ENCODE results near the gene RFX2.
A peak's percentile ranks its signal among the peaks of the same experiment; 100 is the strongest.

RFX2 gene

DNA sequence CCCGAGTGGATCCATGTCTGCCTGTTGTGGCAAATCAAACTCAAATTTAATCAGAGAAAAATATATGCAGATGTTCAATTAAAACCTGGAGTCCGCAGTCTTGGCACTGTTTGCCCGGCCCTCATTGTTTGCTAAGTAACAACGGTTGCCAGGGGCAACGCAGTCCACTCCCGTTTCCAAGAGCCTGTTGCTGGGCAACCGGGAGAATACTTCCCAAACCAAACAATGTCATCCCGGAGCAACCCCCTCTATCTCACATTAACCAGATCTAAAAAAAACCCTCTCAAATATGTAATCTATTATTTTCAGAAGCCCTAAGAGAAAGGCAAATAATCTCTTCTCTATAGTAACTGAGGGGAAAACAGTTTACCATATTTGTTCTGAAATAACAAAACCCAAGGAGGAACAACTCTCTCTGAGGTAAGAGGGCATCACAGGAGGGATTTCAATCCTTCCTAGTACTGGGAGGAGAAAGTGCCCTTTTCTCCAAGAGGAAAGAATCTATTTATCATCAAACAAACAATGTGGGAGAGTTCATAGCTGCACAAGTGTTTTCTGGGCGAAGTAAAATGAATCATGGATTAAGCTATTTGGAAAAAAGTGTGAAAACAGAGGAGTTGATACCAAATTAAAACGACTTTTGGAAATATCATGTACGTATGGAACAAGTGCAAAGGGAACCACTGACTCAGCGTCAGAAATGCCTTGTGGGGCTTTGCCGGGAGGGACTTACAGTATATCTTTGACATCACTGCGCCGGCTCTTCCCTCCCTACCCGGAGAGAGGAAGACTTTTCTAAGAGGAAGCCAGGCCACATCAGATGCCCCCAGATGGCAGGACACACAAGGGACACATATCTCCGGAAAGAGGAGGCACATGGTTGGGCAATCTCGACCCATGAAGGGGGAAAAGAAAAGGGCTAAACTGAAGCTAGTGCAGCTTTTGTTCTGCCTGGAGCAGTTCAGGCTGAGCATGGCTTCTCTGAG, 43.3 kb downstream of the RFX2 start:
- Mint-ChIP-seq H3K27ac (peak overlapping the region; percentile 55 to 92), H3K27me3 (peaks cover 25 to 27% of the 10 kb centered on the region in 2 donors), H3K4me1 (ENCODE audit: low read depth in 2 of 2) (peaks cover 20 to 21% of the 10 kb centered on the region in 2 donors), H3K36me3 (ENCODE audit: insufficient read depth) (peaks cover 38% of the 10 kb centered on the region), H3K9me3 (peaks cover 6 to 10% of the 10 kb centered on the region in 2 donors), H3K4me3 (no peak overlapping the region)
- DNase-seq, result peak in 1 of 3 experiments; percentile 22
- peak; percentile 9 for ATAC-seq (replicated peaks)

DNA sequence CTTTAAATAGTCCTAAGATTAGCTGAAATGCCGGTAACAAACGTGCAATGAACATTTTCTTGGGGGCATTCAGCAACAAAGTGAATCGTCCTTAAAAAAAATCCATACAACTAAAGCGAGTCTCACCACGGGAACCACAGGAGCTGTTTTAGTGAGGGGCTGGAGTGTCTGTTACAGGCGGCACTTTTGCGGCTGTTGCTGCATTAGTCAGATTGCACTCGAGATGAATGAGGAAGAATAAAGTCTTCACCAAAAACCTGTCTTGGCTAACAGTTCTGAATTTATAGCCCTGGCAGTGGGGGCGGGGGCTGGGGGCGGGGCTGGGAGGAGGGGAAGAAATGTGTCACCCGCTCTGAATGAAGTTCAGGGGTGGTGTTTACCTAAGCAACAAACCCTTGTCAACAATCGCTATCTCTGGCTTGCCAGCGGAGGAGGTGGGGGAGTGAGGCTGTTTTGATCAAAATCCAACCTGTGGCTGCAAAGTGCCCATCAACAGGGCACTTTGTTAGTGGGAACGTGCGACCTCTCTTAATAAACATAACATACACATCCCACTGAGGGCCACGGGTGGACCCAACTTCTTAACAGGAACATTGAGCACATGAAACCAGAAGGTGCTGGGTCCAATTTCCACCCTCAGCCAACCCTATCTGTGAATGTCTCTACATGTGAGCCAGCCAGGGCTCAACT, 44.5 kb downstream of the RFX2 start:
- Mint-ChIP-seq H3K36me3 (ENCODE audit: insufficient read depth) (peaks cover 46% of the 10 kb centered on the region), H3K4me3 (peak overlapping the region in 1 of 2 donors; percentile 26), H3K27me3 (peaks cover 36 to 38% of the 10 kb centered on the region in 2 donors), H3K27ac (peak overlapping the region; percentile 55 to 92), H3K9me3 (peaks cover 6 to 10% of the 10 kb centered on the region in 2 donors), H3K4me1 (ENCODE audit: low read depth in 2 of 2) (peaks cover 20 to 29% of the 10 kb centered on the region in 2 donors)
- peak; percentile 63 for ATAC-seq (replicated peaks)
- DNase-seq, result peak in 2 of 3 experiments; percentile 44

DNA sequence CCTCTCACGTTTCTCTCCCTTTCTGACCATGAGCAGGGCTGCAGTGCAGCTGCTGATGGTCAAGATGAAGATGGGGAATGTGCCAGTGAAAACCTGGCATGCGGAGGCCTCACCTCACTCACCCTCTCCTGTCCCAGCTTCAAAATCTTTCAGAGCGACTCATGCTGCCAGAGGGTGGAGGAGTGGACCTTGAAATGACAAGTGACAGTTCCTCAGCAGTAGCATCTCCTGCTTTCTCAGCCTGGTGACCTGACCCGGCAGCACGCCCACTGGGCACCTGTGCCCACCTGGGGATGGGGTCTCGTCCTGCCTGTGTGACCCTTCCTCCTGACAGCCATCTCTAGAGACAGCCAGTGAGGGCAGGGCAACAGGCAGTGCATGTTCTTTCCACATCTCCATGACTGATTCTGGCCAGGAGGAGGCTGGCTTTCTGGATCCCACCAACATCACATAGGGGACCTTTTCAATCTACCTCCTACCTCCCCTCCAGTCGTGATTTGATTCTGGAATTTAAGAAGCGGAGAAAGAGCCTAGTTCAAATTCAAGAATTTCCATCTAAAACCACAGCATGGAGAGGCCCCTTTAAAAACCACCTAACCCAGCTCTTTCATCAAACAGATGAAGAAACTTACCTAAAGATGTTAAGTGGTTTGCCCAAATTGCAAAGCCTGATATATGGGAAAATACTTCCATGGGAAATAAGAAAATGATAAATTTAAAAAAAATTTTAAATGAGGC, 45.8 kb downstream of the RFX2 start:
- Mint-ChIP-seq H3K27me3 (peaks cover 39 to 42% of the 10 kb centered on the region in 2 donors), H3K4me1 (ENCODE audit: low read depth in 2 of 2) (peaks cover 16 to 39% of the 10 kb centered on the region in 2 donors), H3K9me3 (peaks cover 3 to 6% of the 10 kb centered on the region in 2 donors), H3K4me3 (no peak overlapping the region), H3K36me3 (ENCODE audit: insufficient read depth) (peaks cover 36% of the 10 kb centered on the region), H3K27ac (peak overlapping the region in 1 of 2 donors; percentile 47)
- DNase-seq (no peak), ATAC-seq (replicated peaks) (no peak)

DNA sequence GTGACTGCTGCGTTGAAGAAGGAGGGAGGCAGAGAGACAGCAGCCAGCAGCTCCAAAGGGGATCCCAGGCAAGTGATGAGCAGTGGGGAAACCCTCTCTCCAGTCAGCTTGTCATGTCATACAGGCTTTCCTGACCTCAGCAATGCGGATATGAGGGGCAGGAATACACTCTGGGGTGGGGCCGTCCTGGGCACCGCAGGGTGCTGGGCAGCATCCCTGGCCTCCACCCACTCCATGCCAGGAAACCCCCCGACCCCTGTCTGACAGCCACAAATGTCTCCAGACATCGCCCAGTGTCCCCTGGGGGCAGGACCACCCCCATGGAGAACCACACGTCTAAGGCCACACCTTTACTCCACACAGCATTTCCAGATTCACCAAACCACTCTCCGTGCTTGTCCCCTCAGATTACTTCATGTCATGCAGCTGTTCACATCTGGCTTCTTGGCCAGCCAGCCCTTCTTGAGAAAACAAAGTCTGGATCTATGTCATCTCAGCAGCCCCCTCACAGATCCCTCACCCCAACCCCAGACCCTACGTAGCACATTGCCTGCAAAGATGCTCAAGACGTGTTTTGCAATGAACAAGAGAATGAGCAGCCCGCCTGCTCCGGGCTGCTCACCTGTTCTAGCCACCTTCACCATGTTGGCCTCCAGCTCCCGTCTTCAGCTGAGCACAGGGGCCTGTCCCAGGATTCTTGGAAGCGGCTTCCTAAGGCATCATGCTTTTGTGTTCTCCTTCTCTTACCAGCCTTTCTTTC, 46.5 kb downstream of the RFX2 start:
- H3K4me1 Mint-ChIP-seq (ENCODE audit: low read depth in 2 of 2), result peaks cover 14 to 36% of the 10 kb centered on the region in 2 donors
- no peak for ATAC-seq (replicated peaks)
- no peaks in the 10 kb centered on the region for H3K9me3 Mint-ChIP-seq
- peaks cover 39 to 42% of the 10 kb centered on the region in 2 donors for H3K27me3 Mint-ChIP-seq
- H3K4me3 Mint-ChIP-seq, result no peak overlapping the region
- peaks cover 32% of the 10 kb centered on the region for H3K36me3 Mint-ChIP-seq (ENCODE audit: insufficient read depth)
- DNase-seq, result no peak
- H3K27ac Mint-ChIP-seq, result peak overlapping the region in 1 of 2 donors; percentile 47

DNA sequence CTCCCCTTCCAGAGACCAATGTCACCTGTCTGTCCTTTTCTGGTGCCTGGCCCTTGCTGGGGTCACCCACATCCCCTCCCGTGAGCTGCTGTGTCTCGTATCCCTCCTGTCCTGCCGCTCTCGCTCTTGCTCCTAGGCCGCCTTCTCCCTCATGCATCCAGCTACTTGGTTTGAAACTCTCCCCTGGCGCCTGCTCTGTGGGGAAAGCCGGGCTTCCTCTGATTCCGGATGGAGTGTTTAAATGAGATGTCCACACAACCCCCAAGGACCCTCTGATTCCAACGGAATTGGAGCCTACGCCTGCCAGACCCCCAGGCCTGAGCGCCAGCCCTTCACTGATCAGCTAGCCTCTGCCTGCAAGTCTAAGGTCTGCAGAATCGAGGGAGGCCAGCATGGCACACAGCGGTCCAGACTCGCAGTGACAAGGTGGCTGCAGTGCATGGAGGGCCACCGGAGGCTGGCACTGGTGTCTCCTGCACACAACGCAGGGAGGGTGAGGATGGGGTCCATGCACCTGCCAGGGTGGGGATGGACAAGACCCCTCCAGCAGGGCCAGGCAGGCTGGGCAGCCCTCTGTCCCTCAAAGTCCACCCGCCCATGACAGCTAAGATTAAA, 47.2 kb downstream of the RFX2 start:
- DNase-seq, result no peak
- no peak overlapping the region for H3K4me3 Mint-ChIP-seq
- ATAC-seq (replicated peaks), result no peak
- no peaks in the 10 kb centered on the region for H3K9me3 Mint-ChIP-seq
- peaks cover 39 to 42% of the 10 kb centered on the region in 2 donors for H3K27me3 Mint-ChIP-seq
- peak overlapping the region in 1 of 2 donors; percentile 9 for H3K27ac Mint-ChIP-seq
- peaks cover 32% of the 10 kb centered on the region for H3K36me3 Mint-ChIP-seq (ENCODE audit: insufficient read depth)
- peaks cover 14 to 36% of the 10 kb centered on the region in 2 donors for H3K4me1 Mint-ChIP-seq (ENCODE audit: low read depth in 2 of 2)

DNA sequence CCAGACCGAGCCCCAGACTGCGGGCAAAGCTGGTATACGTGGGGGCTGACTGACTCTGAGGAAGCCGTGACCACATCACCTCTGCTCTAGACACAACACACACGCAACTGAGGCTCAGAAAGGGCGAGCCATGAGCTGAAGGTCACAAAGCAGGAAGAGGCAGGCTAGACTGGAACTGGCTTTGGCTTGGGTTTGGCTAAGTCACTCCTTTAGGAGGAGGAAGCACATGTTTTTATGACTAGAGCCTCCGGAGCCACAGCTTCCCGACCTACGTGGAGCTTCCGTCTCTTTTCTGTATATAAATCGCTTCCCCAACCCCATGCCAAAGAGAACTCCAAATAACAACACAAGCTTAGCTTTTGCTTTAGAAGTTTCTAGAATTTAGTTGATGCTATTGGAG, 48.0 kb downstream of the RFX2 start:
- peaks cover 39 to 42% of the 10 kb centered on the region in 2 donors for H3K27me3 Mint-ChIP-seq
- H3K27ac Mint-ChIP-seq, result peak overlapping the region in 1 of 2 donors; percentile 91
- peaks cover 32% of the 10 kb centered on the region for H3K36me3 Mint-ChIP-seq (ENCODE audit: insufficient read depth)
- peak; percentile 54 for ATAC-seq (replicated peaks)
- H3K9me3 Mint-ChIP-seq, result no peaks in the 10 kb centered on the region
- DNase-seq, result peak in 2 of 3 experiments; percentile 21 to 27
- H3K4me3 Mint-ChIP-seq, result peak overlapping the region in 1 of 2 donors; percentile 44
- peaks cover 14 to 42% of the 10 kb centered on the region in 2 donors for H3K4me1 Mint-ChIP-seq (ENCODE audit: low read depth in 2 of 2)

DNA sequence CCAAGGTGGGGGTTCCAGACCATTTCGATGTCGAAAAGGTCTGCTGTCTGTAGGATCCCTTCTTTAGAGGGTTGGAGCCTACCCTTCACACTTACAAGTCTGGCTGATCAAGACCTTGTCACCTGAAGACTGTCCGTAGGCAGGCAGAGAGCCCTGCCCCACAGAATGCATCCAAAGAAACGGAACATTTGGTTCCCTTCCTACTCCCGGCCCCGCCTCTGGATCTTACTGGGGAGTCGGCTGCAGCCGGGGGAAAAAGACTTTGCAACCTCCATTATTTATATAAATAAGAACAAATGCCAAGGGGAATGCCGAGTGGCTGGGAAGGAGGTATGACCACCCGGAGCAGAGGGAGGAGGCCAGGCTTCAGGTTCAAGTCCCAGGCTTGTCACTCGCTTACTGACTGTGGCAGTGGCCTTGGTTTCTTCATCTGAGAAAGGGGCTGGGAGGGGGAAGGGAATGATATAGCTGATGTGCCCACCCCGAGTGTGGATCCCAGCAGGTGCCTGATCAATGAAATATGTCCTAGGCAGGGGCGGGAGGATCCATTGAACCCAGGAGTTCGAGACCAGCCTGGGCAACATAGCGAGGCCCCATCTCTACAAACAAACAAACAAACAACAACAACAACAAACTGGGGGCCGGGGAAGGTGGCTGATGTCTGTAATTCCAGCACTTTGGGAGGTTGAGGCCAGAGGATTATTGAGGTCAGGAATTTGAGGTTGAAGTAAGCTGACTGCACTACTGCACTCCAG, 48.7 kb downstream of the RFX2 start:
- H3K27ac Mint-ChIP-seq, result peak overlapping the region; percentile 79 to 91
- peaks cover 9 to 42% of the 10 kb centered on the region in 2 donors for H3K4me1 Mint-ChIP-seq (ENCODE audit: low read depth in 2 of 2)
- H3K9me3 Mint-ChIP-seq, result no peaks in the 10 kb centered on the region
- H3K27me3 Mint-ChIP-seq, result peaks cover 39 to 42% of the 10 kb centered on the region in 2 donors
- peaks cover 32% of the 10 kb centered on the region for H3K36me3 Mint-ChIP-seq (ENCODE audit: insufficient read depth)
- H3K4me3 Mint-ChIP-seq, result peak overlapping the region in 1 of 2 donors; percentile 77
- no peak for ATAC-seq (replicated peaks)
- no peak for DNase-seq

DNA sequence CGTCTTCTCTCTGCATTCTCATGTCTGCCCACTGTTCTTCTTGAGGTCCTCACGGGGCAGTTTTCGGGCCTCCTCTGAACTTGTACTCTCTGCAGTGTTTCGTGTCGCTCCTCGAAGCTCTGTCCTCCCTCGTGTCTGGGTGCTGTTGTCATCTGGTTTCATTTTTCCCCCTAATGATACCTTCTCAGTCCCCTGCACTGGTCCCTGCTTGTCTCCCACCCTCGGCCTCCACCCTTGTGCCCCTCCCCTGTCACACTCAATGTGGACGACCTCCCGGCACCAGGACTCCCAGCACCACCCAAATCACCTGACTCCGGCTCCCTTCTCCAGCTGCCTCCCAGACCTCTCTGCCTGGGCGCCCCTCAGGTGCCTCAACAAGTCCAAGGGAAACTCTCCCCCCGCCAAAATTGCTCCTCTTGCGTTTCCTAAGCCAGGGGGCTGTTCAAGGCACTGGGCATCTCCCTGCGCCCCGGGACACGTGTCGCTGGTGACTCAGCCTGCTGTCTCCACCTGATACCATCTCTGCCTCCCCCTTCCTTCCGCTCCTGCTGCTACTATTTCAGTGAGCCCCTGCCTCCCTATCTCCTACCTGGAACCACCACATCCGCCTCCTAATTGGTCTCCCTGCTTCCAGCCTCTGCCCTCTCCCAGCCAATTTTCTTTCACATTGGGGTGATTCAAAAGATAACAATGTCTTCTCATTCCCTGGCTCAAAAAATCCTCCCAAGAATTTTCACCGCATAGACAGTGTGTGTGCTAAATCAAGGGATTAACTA, 49.5 kb downstream of the RFX2 start:
- Mint-ChIP-seq H3K36me3 (ENCODE audit: insufficient read depth) (peaks cover 32% of the 10 kb centered on the region), H3K27ac (peak overlapping the region in 1 of 2 donors; percentile 91), H3K4me3 (peak overlapping the region in 1 of 2 donors; percentile 77), H3K9me3 (no peaks in the 10 kb centered on the region), H3K27me3 (peaks cover 39 to 42% of the 10 kb centered on the region in 2 donors), H3K4me1 (ENCODE audit: low read depth in 2 of 2) (peaks cover 3 to 37% of the 10 kb centered on the region in 2 donors)
- peak; percentile 63 for ATAC-seq (replicated peaks)
- peak in 2 of 3 experiments; percentile 32 to 36 for DNase-seq

DNA sequence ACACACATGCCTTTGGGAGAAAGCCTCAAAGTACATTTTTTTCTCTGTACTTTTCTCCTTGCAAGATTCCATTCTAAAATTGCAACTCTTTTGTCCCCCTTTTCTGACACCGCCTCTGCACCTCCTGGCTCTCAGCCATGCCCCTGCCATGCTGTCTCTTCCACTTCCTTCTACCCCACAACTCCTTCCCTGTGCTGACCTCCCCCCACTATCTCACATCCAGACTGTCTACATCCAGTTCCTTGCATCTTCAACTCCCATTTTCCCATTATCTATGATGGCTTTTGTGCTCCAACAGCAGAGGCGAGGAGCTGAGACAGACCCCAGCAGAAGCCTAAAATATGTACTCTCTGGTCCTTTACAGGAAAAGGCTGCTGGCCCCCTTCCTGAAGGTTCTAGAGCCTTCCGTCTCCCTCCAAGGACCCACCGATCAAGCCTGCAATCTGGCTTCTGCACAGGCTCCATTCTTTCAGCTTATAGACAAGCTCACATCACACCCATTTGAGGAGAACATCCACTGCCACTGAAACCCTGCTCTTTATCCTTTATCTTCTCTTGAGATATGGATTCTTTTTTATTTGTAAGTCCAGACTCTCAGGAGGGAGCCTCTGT, 50.2 kb downstream of the RFX2 start:
- DNase-seq, result no peak
- Mint-ChIP-seq H3K9me3 (no peaks in the 10 kb centered on the region), H3K27ac (peak overlapping the region in 1 of 2 donors; percentile 91), H3K27me3 (peaks cover 39 to 42% of the 10 kb centered on the region in 2 donors), H3K4me1 (ENCODE audit: low read depth in 2 of 2) (peaks cover 0 to 37% of the 10 kb centered on the region in 2 donors), H3K4me3 (peak overlapping the region in 1 of 2 donors; percentile 77), H3K36me3 (ENCODE audit: insufficient read depth) (peaks cover 32% of the 10 kb centered on the region)
- no peak for ATAC-seq (replicated peaks)

DNA sequence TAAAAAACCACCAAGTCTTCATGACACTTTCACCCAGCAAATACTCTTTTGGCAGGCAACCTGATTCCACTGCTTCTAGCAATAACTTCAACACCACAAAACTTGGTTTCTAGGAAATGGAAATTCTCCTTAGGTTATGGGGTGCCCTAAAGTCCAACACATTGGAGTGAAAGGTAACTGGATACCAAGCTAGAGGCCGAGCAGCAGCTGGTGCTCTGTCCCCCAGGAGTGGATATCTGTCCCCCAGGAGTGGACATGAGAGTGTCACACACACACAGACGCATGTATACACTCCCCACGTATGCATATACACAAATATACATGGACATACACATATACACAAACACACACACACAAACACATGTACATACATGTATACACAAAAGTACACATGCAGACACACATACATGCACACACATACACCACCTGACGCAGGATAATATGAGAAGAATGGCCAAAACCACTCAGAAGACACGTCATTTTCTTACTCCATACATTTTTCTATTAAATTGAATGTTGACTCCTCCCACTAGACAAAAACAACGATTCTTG, 50.8 kb downstream of the RFX2 start:
- peaks cover 39 to 40% of the 10 kb centered on the region in 2 donors for H3K27me3 Mint-ChIP-seq
- peaks cover 0 to 36% of the 10 kb centered on the region in 2 donors for H3K4me1 Mint-ChIP-seq (ENCODE audit: low read depth in 2 of 2)
- H3K36me3 Mint-ChIP-seq (ENCODE audit: insufficient read depth), result peaks cover 31% of the 10 kb centered on the region
- peak overlapping the region in 1 of 2 donors; percentile 77 for H3K4me3 Mint-ChIP-seq
- no peaks in the 10 kb centered on the region for H3K9me3 Mint-ChIP-seq
- ATAC-seq (replicated peaks), result no peak
- DNase-seq, result no peak
- H3K27ac Mint-ChIP-seq, result peak overlapping the region in 1 of 2 donors; percentile 91
